H1 (cell line): ENCODE results near the gene SMAP2. TPM values are rescaled to one million over a fixed set of nuclear protein-coding genes. Genes with fewer than 3 reads are reported as not detected.

Source experiments
- CHD7 ChIP-seq: fragments of 300-600 bp; sonication (generic); IDR thresholded peaks from 2 replicates; pipeline ENCODE4 v1.7.1; 2012; ENCODE audit warnings: low read length, moderate library complexity, mild to moderate bottlenecking, inconsistent platforms; ENCODE audit not compliant: insufficient replicate concordance
- GABPA ChIP-seq: IDR thresholded peaks from 2 replicates; pipeline ENCODE4 v1.6.1; 2011; ENCODE audit warnings: mild to moderate bottlenecking, low read length, moderate library complexity, borderline replicate concordance; ENCODE audit not compliant: insufficient read depth
- JUN ChIP-seq: IDR thresholded peaks from 2 replicates; pipeline ENCODE4 v1.6.1; 2011; ENCODE audit warnings: low read depth, mild to moderate bottlenecking, improper control_type of control experiment, low read length
- USF2 ChIP-seq: IDR thresholded peaks from 2 replicates; pipeline ENCODE4 v1.6.1; 2011; ENCODE audit warnings: low read length, improper control_type of control experiment
- polyA plus RNA-seq, 7 experiments: library from polyadenylated mRNA; depleted of rRNA in 3 of 7; stranded (reverse) in 5 of 7; unstranded in 2 of 7; fragments of >200 nt in 5 of 7; fragments of 200-250 nt in 2 of 7; gene quantifications; 1 replicate in 5 of 7; 2 replicates in 1 of 7; 4 replicates in 1 of 7; pipeline versions ENCODE4 v1.2.1 to v1.2.3, GENCODE V29; 2011 to 2013; ENCODE audit warnings: missing spikeins in 2 of 7, mixed read lengths in 2 of 7
- total RNA-seq: library from RNA; stranded (reverse); fragmentation: NEBNext Ultra II Directional; extraction: Animal tissue kit (Norgen Biotek cat#: 25700); gene quantifications from 2 replicates; pipeline ENCODE4 v1.2.1, GENCODE V29; 2021

Gene SMAP2
- total and polyA plus RNA-seq, 2 of the 8 experiments (the other 6 are each of a cell fraction or from before 2014, with no cell fraction given), result 4.3 to 5.5 TPM

- no peak for TF ChIP-seq USF2
- TF ChIP-seq CHD7, result no peak
- no peak for TF ChIP-seq GABPA
- TF ChIP-seq JUN, result no peak
Measured at GRCh38 chr1:40371707-40372258, 1.7 kb upstream of the SMAP2 start (continued).
